IMR-90 (cell line): ENCODE data around the gene EXOC6B. TPM values are rescaled to one million over a fixed set of nuclear protein-coding genes. Genes with fewer than 3 reads are reported as not detected.

Experiments
- ATAC-seq: fragments of 200-7000 bp; cut with Tn5 transposase; 2 replicates; pipeline ENCODE4 v1.9.1; 2020; ENCODE audit warnings: low read depth, mild to moderate bottlenecking, moderate library complexity
- BruUV-seq: library from RNA; stranded (reverse); fragments of 400-500 nt; replicated peaks from 2 replicates; lab custom pipeline; 2021; lab: Mats Ljungman, UMichigan
- CTCF ChIA-PET: fragments of 300-600 bp; formaldehyde crosslinking; extraction: SDS; loops from one replicate; lab custom pipeline; 2021; ENCODE audit warnings: antibody characterized with exemption; lab: Yijun Ruan, JAX
- POLR2A ChIA-PET: fragments of 300-600 bp; sonication (Branson Sonifier 250); formaldehyde crosslinking; loops from one replicate; lab custom pipeline; 2022; ENCODE audit warnings: antibody characterized with exemption; ENCODE audit not compliant: unreplicated experiment; lab: Charles Lee
- DNase-seq: peaks from one replicate; pipeline ENCODE4 v3.0.0; 2013
- H2AFZ ChIP-seq: replicated peaks from 2 replicates; pipeline ENCODE3; 2013; ENCODE audit warnings: low read length, mild to moderate bottlenecking; ENCODE audit not compliant: poor library complexity
- H2AK5ac ChIP-seq: 2 replicates; pipeline ENCODE4 v1.6.1; 2013; ENCODE audit warnings: low read depth, low read length, inconsistent platforms
- H2AK9ac ChIP-seq: replicated peaks from 2 replicates; pipeline ENCODE3; 2013; ENCODE audit warnings: mild to moderate bottlenecking, low read depth, low read length, moderate library complexity; ENCODE audit not compliant: poor library complexity
- H2BK120ac ChIP-seq: 2 replicates; pipeline ENCODE4 v1.6.1; 2013; ENCODE audit warnings: low read depth, low read length, inconsistent platforms
- H2BK15ac ChIP-seq: 3 replicates; pipeline ENCODE4 v1.6.1; 2013; ENCODE audit warnings: low read depth, low read length, inconsistent platforms
- H2BK20ac ChIP-seq: 2 replicates; pipeline ENCODE4 v1.6.1; 2013; ENCODE audit warnings: low read depth, mild to moderate bottlenecking, inconsistent platforms, low read length, moderate library complexity
- H2BK5ac ChIP-seq: 2 replicates; pipeline ENCODE4 v1.6.1; 2013; ENCODE audit warnings: mild to moderate bottlenecking, low read depth, low read length, inconsistent platforms; ENCODE audit not compliant: poor library complexity, severe bottlenecking
- H3K14ac ChIP-seq: replicated peaks from 2 replicates; pipeline ENCODE4 v1.6.1; 2013; ENCODE audit warnings: low read depth, low read length, inconsistent platforms
- H3K18ac ChIP-seq: 2 replicates; pipeline ENCODE4 v1.6.1; 2013; ENCODE audit warnings: low read depth, low read length, control low read depth
- H3K23ac ChIP-seq: 2 replicates; pipeline ENCODE4 v1.6.1; 2013; ENCODE audit warnings: low read depth, low read length, inconsistent platforms
- H3K27ac ChIP-seq: 2 replicates; pipeline ENCODE4 v1.5.1; 2013; ENCODE audit warnings: mild to moderate bottlenecking, control low read depth, low read length; ENCODE audit not compliant: insufficient read depth
- H3K27me3 ChIP-seq: 2 replicates; pipeline ENCODE4 v1.6.1; 2013; ENCODE audit warnings: low read length; ENCODE audit not compliant: control insufficient read depth, insufficient read depth
- H3K36me3 ChIP-seq: 2 replicates; pipeline ENCODE4 v1.6.1; 2013; ENCODE audit warnings: low read length, mixed read lengths; ENCODE audit not compliant: control insufficient read depth, insufficient read depth
- H3K4ac ChIP-seq: 2 replicates; pipeline ENCODE4 v1.6.1; 2013; ENCODE audit warnings: low read depth, low read length, inconsistent platforms
- H3K4me1 ChIP-seq: 2 replicates; pipeline ENCODE4 v1.6.1; 2013; ENCODE audit warnings: low read length, mixed read lengths; ENCODE audit not compliant: control insufficient read depth, insufficient read depth
- H3K4me2 ChIP-seq: 2 replicates; pipeline ENCODE4 v1.6.1; 2013; ENCODE audit warnings: low read depth, mild to moderate bottlenecking, control low read depth, low read length, moderate library complexity
- H3K4me3 ChIP-seq: 2 replicates; pipeline ENCODE4 v1.5.1; 2013; ENCODE audit warnings: low read depth, mild to moderate bottlenecking, control low read depth, low read length, moderate library complexity; ENCODE audit not compliant: insufficient read depth
- H3K56ac ChIP-seq: 2 replicates; pipeline ENCODE4 v1.6.1; 2013; ENCODE audit warnings: low read length, inconsistent platforms; ENCODE audit not compliant: insufficient read depth; ENCODE audit errors: extremely low read depth
- H3K79me1 ChIP-seq, 2 experiments: 2 replicates each; pipeline ENCODE4 v1.6.1; 2013; ENCODE audit warnings: low read length in 2 of 2, inconsistent platforms in 1 of 2, low read depth in 1 of 2
- H3K9ac ChIP-seq: 2 replicates; pipeline ENCODE4 v1.6.1; 2013; ENCODE audit warnings: low read depth, low read length, control low read depth
- H3K9me1 ChIP-seq: 2 replicates; pipeline ENCODE4 v1.6.1; 2013; ENCODE audit warnings: low read length, inconsistent platforms; ENCODE audit not compliant: insufficient read depth
- H3K9me3 ChIP-seq: 2 replicates; pipeline ENCODE4 v1.6.1; 2013; ENCODE audit warnings: low read length; ENCODE audit not compliant: control insufficient read depth, insufficient read depth
- H4K20me1 ChIP-seq: 2 replicates; pipeline ENCODE4 v1.6.1; 2013; ENCODE audit warnings: low read length, inconsistent platforms; ENCODE audit not compliant: insufficient read depth
- H4K5ac ChIP-seq: 2 replicates; pipeline ENCODE4 v1.6.1; 2013; ENCODE audit warnings: mild to moderate bottlenecking, low read depth, low read length, control low read depth
- H4K8ac ChIP-seq, 2 experiments: 2 replicates each; pipeline ENCODE4 v1.6.1; 2013; ENCODE audit warnings: low read depth in 2 of 2, low read length in 2 of 2, control low read depth in 1 of 2, inconsistent platforms in 1 of 2
- H4K91ac ChIP-seq: 2 replicates; pipeline ENCODE4 v1.6.1; 2013; ENCODE audit warnings: low read depth, low read length, inconsistent platforms; ENCODE audit not compliant: insufficient read depth
- BHLHE40 ChIP-seq: fragments of 150-350 bp; IDR thresholded peaks from 2 replicates; pipeline ENCODE4 v1.6.1; 2016; ENCODE audit warnings: mild to moderate bottlenecking, low read depth, low read length
- CEBPB ChIP-seq: IDR thresholded peaks from 2 replicates; pipeline ENCODE4 v1.6.1; 2012; ENCODE audit warnings: low read depth, low read length, improper control_type of control experiment
- CHD1 ChIP-seq: IDR thresholded peaks from 2 replicates; pipeline ENCODE4 v1.6.1; 2012; ENCODE audit warnings: low read depth, low read length, improper control_type of control experiment
- FOS ChIP-seq: fragments of 150-350 bp; IDR thresholded peaks from 2 replicates; pipeline ENCODE4 v1.6.1; 2016; ENCODE audit warnings: low read depth, low read length
- MAZ ChIP-seq: IDR thresholded peaks from 2 replicates; pipeline ENCODE4 v1.6.1; 2012; ENCODE audit warnings: low read depth, mild to moderate bottlenecking, low read length, improper control_type of control experiment, moderate library complexity, borderline replicate concordance
- NFE2L2 ChIP-seq: fragments of 150-350 bp; IDR thresholded peaks from 2 replicates; pipeline ENCODE4 v1.6.1; 2016; ENCODE audit warnings: low read depth, mild to moderate bottlenecking, low read length
- RAD21 ChIP-seq: IDR thresholded peaks from 2 replicates; pipeline ENCODE4 v1.6.1; 2012; ENCODE audit warnings: low read length, improper control_type of control experiment
- RCOR1 ChIP-seq: IDR thresholded peaks from 2 replicates; pipeline ENCODE4 v1.6.1; 2012; ENCODE audit warnings: mild to moderate bottlenecking, low read length, improper control_type of control experiment; ENCODE audit not compliant: insufficient replicate concordance
- RFX5 ChIP-seq: IDR thresholded peaks from 2 replicates; pipeline ENCODE4 v1.8.0; 2012; ENCODE audit warnings: low read depth, mild to moderate bottlenecking, low read length, moderate library complexity
- SMC3 ChIP-seq: fragments of 150-350 bp; IDR thresholded peaks from 2 replicates; pipeline ENCODE4 v1.6.1; 2016; ENCODE audit warnings: low read depth, mild to moderate bottlenecking, antibody characterized with exemption, low read length, moderate library complexity
- WGBS, 2 experiments: methylation state at CpG; one replicate each; pipeline versions ENCODE4 v1.1.5 to v1.1.7; 2013; ENCODE audit warnings: missing lambda C conversion rate in 2 of 2; ENCODE audit not compliant: insufficient read length in 1 of 2; ENCODE audit errors: extremely low coverage in 2 of 2; 5-methylcytosine and 5-hydroxymethylcytosine counted together
- dilution Hi-C: fragments of 300-500 bp; cut with HindIII; formaldehyde crosslinking; loops from one replicate; pipeline ENCODE4 v1.14.3; 2018; ENCODE audit warnings: low sequenced_read_pairs; ENCODE audit not compliant: unreplicated experiment
- in situ Hi-C: fragments of 300-500 bp; cut with MboI; formaldehyde crosslinking; loops from 3 replicates; pipeline ENCODE4 v1.14.3; 2019; ENCODE audit warnings: low sequenced_read_pairs, inconsistent platforms, mixed read lengths
- intact Hi-C: fragments of 100-400 bp; cut with micrococcal nuclease; formaldehyde crosslinking; loops from 2 replicates; pipeline ENCODE4 v1.10.0; 2022
- polyA plus RNA-seq, 3 experiments: library from polyadenylated mRNA; depleted of rRNA; stranded (reverse); fragments of >200 nt; gene quantifications; 2 replicates each; pipeline ENCODE4 v1.2.3, GENCODE V29; 2012; ENCODE audit warnings: low replicate concordance in 1 of 3
- total RNA-seq: library from RNA; depleted of rRNA; stranded (reverse); fragments of >200 nt; gene quantifications from 2 replicates; pipeline ENCODE4 v1.2.3, GENCODE V29; 2012
- TF ChIP-seq, protein P1 (sequence below): fragments of 150-350 bp; IDR thresholded peaks from 2 replicates; pipeline ENCODE4 v1.6.1; 2017; ENCODE audit warnings: mild to moderate bottlenecking, antibody characterized with exemption, low read length, low read depth
- TF ChIP-seq, protein P2 (sequence below): fragments of 150-350 bp; IDR thresholded peaks from 2 replicates; pipeline ENCODE4 v1.6.1; 2016; ENCODE audit warnings: low read depth, mild to moderate bottlenecking, low read length, moderate library complexity, borderline replicate concordance

Gene EXOC6B
- total and polyA plus RNA-seq, 2 of the 4 experiments (the other 2 are of a cell fraction) = 10.2 to 29.4 TPM

DNA sequence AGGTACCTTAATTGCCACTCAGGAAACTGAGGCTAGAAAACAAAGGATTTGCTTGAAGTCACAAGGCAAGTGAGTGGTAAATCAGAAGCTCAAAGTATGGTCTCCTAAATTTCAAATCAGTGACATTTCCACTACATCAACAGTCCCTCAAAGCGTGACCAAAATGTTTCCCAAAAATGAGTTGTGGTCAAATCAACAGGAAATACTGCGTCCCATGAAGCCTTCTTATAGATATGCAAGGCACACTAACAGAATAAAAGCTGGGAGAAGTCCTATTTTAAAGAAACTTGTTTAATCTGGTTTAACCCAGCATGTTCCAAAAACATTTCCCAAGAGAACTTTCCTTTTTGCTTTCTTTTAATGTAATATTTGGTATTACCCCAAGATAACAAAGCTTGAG lies 249.4 kb downstream of the EXOC6B start (continued):
- TF ChIP-seq RCOR1 = no peak
- TF ChIP-seq NFE2L2 = no peak
- no peak for TF ChIP-seq MAZ
- no peak for TF ChIP-seq BHLHE40

DNA sequence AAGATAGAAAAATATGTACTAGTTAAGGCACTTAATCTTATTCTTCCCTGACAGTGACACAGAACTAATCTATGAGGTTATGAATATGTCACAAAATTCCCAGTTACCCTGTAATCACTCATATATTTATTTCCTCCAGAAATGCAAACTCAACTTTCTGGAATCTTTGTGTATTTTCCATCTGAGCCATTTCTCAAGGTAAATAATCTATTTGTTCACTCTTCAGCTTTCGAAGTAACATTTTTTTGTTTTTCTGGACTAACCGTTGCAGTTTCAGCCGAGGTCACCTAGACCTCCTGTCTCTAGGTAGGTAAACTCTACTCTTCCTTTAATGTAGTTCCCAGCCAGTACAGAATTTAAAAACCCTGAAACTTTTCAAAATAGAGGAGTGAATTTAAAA lies 250.9 kb downstream of the EXOC6B start:
- peak overlapping the region; percentile 41; the same call in 1 of the 2 replicates for H3K18ac ChIP-seq
- H3K9me1 ChIP-seq = no peaks in the 10 kb centered on the region; the same call in 1 of the 2 replicates
- WGBS, 2 experiments = 100% methylated on average over 1 of the region's 3 CpGs; no CpG with 5 or more reads in 1 of the 2 experiments
- H4K5ac ChIP-seq = no peak overlapping the region
- in situ Hi-C loops = loop anchor here (10.0 to 25.0 kb wide), 2 partner anchors 420 to 1038 kb away; no protein-coding TSS in a partner anchor
- no peak overlapping the region for H3K14ac ChIP-seq
- H2AK5ac ChIP-seq = no peak overlapping the region
- no peak overlapping the region for H3K27ac ChIP-seq
- H3K4me2 ChIP-seq = no peak overlapping the region
- H3K4me3 ChIP-seq = no peak overlapping the region
- H3K4me1 ChIP-seq = peaks cover 4% of the 10 kb centered on the region; the same call in 1 of the 2 replicates
- intact Hi-C loops = loop anchor here (5.0 kb wide), 2 partner anchors 963 to 1443 kb away; partner anchors contain the start of genes MCEE and MPHOSPH10
- no peaks in the 10 kb centered on the region for H3K36me3 ChIP-seq
- POLR2A ChIA-PET = no interaction called here
- H3K56ac ChIP-seq = no peak overlapping the region
- no peak overlapping the region for H3K9ac ChIP-seq
- H3K4ac ChIP-seq = no peak overlapping the region
- BruUV-seq = no TSS peak
- H4K91ac ChIP-seq = no peak overlapping the region
- H3K23ac ChIP-seq = no peak overlapping the region
- ATAC-seq = no peak
- H3K79me1 ChIP-seq = peaks cover 0 to 6% of the 10 kb centered on the region in 2 experiments; a peak in 3 of 4 replicates
- H2BK5ac ChIP-seq = no peak overlapping the region
- H4K8ac ChIP-seq = no peak overlapping the region
- no peaks in the 10 kb centered on the region for H3K9me3 ChIP-seq
- H2BK15ac ChIP-seq = no peak overlapping the region
- no peak overlapping the region for H2AFZ ChIP-seq
- H4K20me1 ChIP-seq = peaks cover 2% of the 10 kb centered on the region; the same call in 1 of the 2 replicates
- H2BK120ac ChIP-seq = no peak overlapping the region
- no peak for TF ChIP-seq RFX5
- TF ChIP-seq NFE2L2 = no peak
- no peak for TF ChIP-seq CEBPB
- TF ChIP-seq RAD21 = no peak
- TF ChIP-seq BHLHE40 = no peak
- no peak for TF ChIP-seq FOS
- TF ChIP-seq, protein P1, sequence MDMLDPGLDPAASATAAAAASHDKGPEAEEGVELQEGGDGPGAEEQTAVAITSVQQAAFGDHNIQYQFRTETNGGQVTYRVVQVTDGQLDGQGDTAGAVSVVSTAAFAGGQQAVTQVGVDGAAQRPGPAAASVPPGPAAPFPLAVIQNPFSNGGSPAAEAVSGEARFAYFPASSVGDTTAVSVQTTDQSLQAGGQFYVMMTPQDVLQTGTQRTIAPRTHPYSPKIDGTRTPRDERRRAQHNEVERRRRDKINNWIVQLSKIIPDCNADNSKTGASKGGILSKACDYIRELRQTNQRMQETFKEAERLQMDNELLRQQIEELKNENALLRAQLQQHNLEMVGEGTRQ = no peak
- no peak for TF ChIP-seq SMC3
- no peak for TF ChIP-seq CHD1
- TF ChIP-seq, protein P2, sequence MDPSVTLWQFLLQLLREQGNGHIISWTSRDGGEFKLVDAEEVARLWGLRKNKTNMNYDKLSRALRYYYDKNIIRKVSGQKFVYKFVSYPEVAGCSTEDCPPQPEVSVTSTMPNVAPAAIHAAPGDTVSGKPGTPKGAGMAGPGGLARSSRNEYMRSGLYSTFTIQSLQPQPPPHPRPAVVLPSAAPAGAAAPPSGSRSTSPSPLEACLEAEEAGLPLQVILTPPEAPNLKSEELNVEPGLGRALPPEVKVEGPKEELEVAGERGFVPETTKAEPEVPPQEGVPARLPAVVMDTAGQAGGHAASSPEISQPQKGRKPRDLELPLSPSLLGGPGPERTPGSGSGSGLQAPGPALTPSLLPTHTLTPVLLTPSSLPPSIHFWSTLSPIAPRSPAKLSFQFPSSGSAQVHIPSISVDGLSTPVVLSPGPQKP = no peak
- H2AK9ac ChIP-seq = no peak overlapping the region
- CTCF ChIA-PET = interaction anchor here (0.6 kb wide), 1 partner anchor 645 kb away, joined by 3 read pairs; no protein-coding TSS in a partner anchor
- dilution Hi-C loops = no loop called here
- H3K27me3 ChIP-seq = no peaks in the 10 kb centered on the region
- DNase-seq = no peak
- no peak overlapping the region for H2BK20ac ChIP-seq
